Neuronal stem cell (in vitro differentiated cells): Measurements from ENCODE around the gene ZNF565.

Source experiments
- DNase-seq: peaks from one replicate; pipeline ENCODE4 v3.0.0-alpha.2; 2013; ENCODE audit warnings: low spot score
- H2AFZ ChIP-seq: one replicate; pipeline ENCODE4 v1.6.1; 2013; ENCODE audit warnings: mild to moderate bottlenecking, low read length, inconsistent platforms
- H2AK5ac ChIP-seq: 2 replicates; pipeline ENCODE4 v1.6.1; 2013; ENCODE audit warnings: low read depth, mild to moderate bottlenecking, inconsistent platforms, low read length, moderate library complexity, mixed read lengths
- H2BK120ac ChIP-seq: 2 replicates; pipeline ENCODE4 v1.6.1; 2013; ENCODE audit warnings: low read depth, mild to moderate bottlenecking, inconsistent platforms, low read length, moderate library complexity, mixed read lengths
- H2BK12ac ChIP-seq: one replicate; pipeline ENCODE4 v1.6.1; 2013; ENCODE audit warnings: low read length, inconsistent platforms
- H2BK15ac ChIP-seq: 2 replicates; pipeline ENCODE4 v1.6.1; 2013; ENCODE audit warnings: mild to moderate bottlenecking, low read length, inconsistent platforms, mixed read lengths
- H2BK5ac ChIP-seq: one replicate; pipeline ENCODE4 v1.6.1; 2013; ENCODE audit warnings: inconsistent platforms, mild to moderate bottlenecking, low read length, moderate library complexity
- H3K14ac ChIP-seq: one replicate; pipeline ENCODE4 v1.6.1; 2013; ENCODE audit warnings: low read length, inconsistent platforms
- H3K18ac ChIP-seq: 2 replicates; pipeline ENCODE4 v1.6.1; 2013; ENCODE audit warnings: low read length, inconsistent platforms
- H3K23ac ChIP-seq: 2 replicates; pipeline ENCODE4 v1.6.1; 2013; ENCODE audit warnings: low read depth, mild to moderate bottlenecking, mixed read lengths, low read length, inconsistent platforms; ENCODE audit not compliant: poor library complexity
- H3K27ac ChIP-seq: replicated peaks from 3 replicates; pipeline ENCODE4 v1.5.1; 2013; ENCODE audit warnings: low read length, inconsistent platforms
- H3K27me3 ChIP-seq, 3 experiments: 2 replicates each; pipeline ENCODE4 v1.6.1; 2013; ENCODE audit warnings: low read length in 3 of 3, mild to moderate bottlenecking in 2 of 3, inconsistent platforms in 1 of 3, low read depth in 1 of 3, mixed read lengths in 1 of 3, moderate library complexity in 1 of 3; ENCODE audit not compliant: control insufficient read depth in 3 of 3, insufficient read depth in 3 of 3
- H3K36me3 ChIP-seq, 2 donors: replicated peaks in 1 of 2; 2 replicates each; pipeline ENCODE4 v1.6.1; 2013; ENCODE audit warnings: low read length in 2 of 2; ENCODE audit not compliant: control insufficient read depth in 2 of 2, insufficient read depth in 2 of 2
- H3K4ac ChIP-seq: 2 replicates; pipeline ENCODE4 v1.6.1; 2013; ENCODE audit warnings: inconsistent platforms, mild to moderate bottlenecking, low read length, moderate library complexity
- H3K4me1 ChIP-seq, 2 donors: 1 replicate in 1 of 2; 2 replicates in 1 of 2; pipeline ENCODE4 v1.6.1; 2013; ENCODE audit warnings: low read length in 2 of 2, low read depth in 1 of 2; ENCODE audit not compliant: control insufficient read depth in 2 of 2, insufficient read depth in 1 of 2
- H3K4me2 ChIP-seq: one replicate; pipeline ENCODE4 v1.6.1; 2013; ENCODE audit warnings: mild to moderate bottlenecking, low read length, inconsistent platforms; ENCODE audit not compliant: insufficient read depth, poor library complexity, severe bottlenecking
- H3K4me3 ChIP-seq, 2 donors: 2 replicates each; pipeline ENCODE4 v1.5.1; 2013; ENCODE audit warnings: low read length in 2 of 2, mild to moderate bottlenecking in 2 of 2, inconsistent platforms in 1 of 2, moderate library complexity in 1 of 2
- H3K79me1 ChIP-seq: one replicate; pipeline ENCODE4 v1.6.1; 2013; ENCODE audit warnings: low read depth, mild to moderate bottlenecking, inconsistent platforms, low read length, moderate library complexity
- H3K9ac ChIP-seq: one replicate; pipeline ENCODE4 v1.6.1; 2013; ENCODE audit warnings: mild to moderate bottlenecking, low read depth, low read length, inconsistent platforms; ENCODE audit not compliant: poor library complexity
- H3K9me3 ChIP-seq, 2 donors: replicated peaks in 1 of 2; 2 replicates each; pipeline versions ENCODE3 to v1.6.1; 2013; ENCODE audit warnings: low read length in 2 of 2, mild to moderate bottlenecking in 2 of 2, inconsistent platforms in 1 of 2, low read depth in 1 of 2, mixed read lengths in 1 of 2, moderate library complexity in 1 of 2; ENCODE audit not compliant: control insufficient read depth in 2 of 2, insufficient read depth in 1 of 2
- H4K8ac ChIP-seq: one replicate; pipeline ENCODE4 v1.6.1; 2013; ENCODE audit warnings: low read depth, mild to moderate bottlenecking, inconsistent platforms, low read length, moderate library complexity
- H4K91ac ChIP-seq: one replicate; pipeline ENCODE4 v1.6.1; 2013; ENCODE audit warnings: low read length, low read depth, mild to moderate bottlenecking, inconsistent platforms; ENCODE audit not compliant: poor library complexity
- WGBS, 2 donors: extraction: QIAGEN DNeasy Blood & Tissue Kit; methylation state at CpG; one replicate each; pipeline ENCODE4 v1.1.7; 2013; ENCODE audit warnings: missing lambda C conversion rate in 2 of 2, mixed read lengths in 1 of 2; ENCODE audit not compliant: insufficient read length in 2 of 2, insufficient replicate concordance in 1 of 2; ENCODE audit errors: extremely low coverage in 2 of 2; 5-methylcytosine and 5-hydroxymethylcytosine counted together

The ZNF565 gene

DNA sequence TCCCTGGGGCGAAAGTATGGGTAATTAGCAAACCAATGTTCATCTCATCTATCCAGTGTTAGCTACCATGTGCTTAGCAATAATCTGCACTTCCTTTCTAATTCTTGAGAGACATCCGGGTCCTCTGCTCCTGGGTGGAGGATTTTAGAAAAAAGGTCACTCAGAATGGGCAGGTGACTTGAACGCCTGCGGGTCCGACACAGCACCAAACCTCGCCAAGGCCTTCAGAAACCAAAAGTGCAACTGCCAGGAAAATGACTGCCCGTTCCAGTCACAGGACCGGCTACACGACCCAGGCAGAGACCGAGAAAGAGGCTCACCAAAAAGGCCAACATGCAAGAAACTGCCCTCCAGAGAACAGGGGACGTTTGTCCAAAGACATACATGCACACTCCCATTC lies 40.4 kb upstream of the ZNF565 start:
- Histone ChIP-seq H3K4ac (no peak overlapping the region), H4K91ac (no peak overlapping the region), H2BK120ac (no peak overlapping the region), H3K14ac (no peak overlapping the region), H3K36me3 (no peaks in the 10 kb centered on the region), H4K8ac (no peak overlapping the region), H3K9ac (no peak overlapping the region), H3K27me3 (no peaks in the 10 kb centered on the region), H3K4me2 (no peak overlapping the region), H2BK12ac (no peak overlapping the region), H3K23ac (no peak overlapping the region), H3K9me3 (peaks cover 6% of the 10 kb centered on the region in 2 donors), H3K4me3 (no peak overlapping the region), H3K18ac (no peak overlapping the region), H3K27ac (no peak overlapping the region), H3K4me1 (no peaks in the 10 kb centered on the region), H3K79me1 (no peaks in the 10 kb centered on the region), H2AFZ (no peak overlapping the region), H2BK5ac (no peak overlapping the region), H2AK5ac (no peak overlapping the region), H2BK15ac (no peak overlapping the region)
- no peak for DNase-seq
- no CpG with 5 or more reads among the region's 11 CpGs for WGBS, 2 donors

DNA sequence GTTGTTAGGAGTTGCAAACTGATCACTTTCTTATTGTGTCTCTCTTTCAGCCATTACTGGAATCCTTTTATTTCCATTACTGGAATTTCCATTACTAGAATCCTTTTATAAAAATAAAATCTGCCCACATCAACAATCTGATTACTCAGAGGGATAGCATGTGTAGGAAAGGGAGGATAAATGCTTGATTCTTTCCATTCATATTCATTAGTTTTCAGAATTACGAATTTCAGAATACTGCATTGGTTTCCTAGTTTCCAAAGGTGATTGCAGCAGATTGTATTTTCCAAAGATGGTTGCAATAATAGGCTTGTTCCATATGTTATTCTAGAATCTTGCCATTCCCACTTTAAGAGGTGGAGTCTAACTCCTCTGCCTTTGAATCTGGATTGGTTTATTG lies 37.6 kb upstream of the ZNF565 start:
- WGBS, 2 donors = no CpG with 5 or more reads among the region's 1 CpG
- no peak overlapping the region for H3K14ac ChIP-seq
- no peak overlapping the region for H3K18ac ChIP-seq
- H4K8ac ChIP-seq = no peak overlapping the region
- H2BK120ac ChIP-seq = no peak overlapping the region
- H4K91ac ChIP-seq = no peak overlapping the region
- no peak overlapping the region for H3K9ac ChIP-seq
- H3K23ac ChIP-seq = no peak overlapping the region
- no peak overlapping the region for H3K27ac ChIP-seq
- no peaks in the 10 kb centered on the region for H3K27me3 ChIP-seq
- H3K36me3 ChIP-seq = no peaks in the 10 kb centered on the region
- no peak overlapping the region for H3K4me2 ChIP-seq
- no peak overlapping the region for H2BK5ac ChIP-seq
- H2AFZ ChIP-seq = no peak overlapping the region
- no peaks in the 10 kb centered on the region for H3K4me1 ChIP-seq
- H3K9me3 ChIP-seq = peaks cover 6% of the 10 kb centered on the region in 2 donors
- no peak overlapping the region for H2AK5ac ChIP-seq
- no peak overlapping the region for H2BK12ac ChIP-seq
- H3K79me1 ChIP-seq = no peaks in the 10 kb centered on the region
- DNase-seq = no peak
- H3K4me3 ChIP-seq = no peak overlapping the region
- no peak overlapping the region for H2BK15ac ChIP-seq
- H3K4ac ChIP-seq = no peak overlapping the region

DNA sequence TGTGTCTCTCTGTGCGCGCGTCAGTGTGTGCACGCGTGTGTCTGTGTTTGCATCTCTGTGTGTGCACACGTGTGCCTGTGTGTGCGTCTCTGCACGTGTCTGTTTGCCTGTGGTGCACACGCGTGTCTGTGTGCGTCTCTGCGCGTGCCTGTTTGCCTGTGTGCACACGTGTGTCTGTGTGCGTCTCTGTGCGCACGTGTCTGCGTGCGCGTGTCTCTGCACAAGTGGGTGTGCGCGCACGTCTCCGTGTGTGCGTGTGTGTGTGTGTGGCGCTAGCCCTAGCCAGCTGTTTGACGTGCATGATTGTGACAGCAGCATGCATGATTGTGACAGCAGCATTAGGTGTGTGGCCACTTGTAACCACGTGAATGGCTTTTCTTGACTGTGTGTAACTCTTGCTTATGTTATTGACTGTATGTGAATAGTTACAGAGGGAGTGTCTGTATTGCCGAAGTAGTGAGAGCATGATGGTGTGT lies 31.6 kb upstream of the ZNF565 start:
- H2BK5ac ChIP-seq = peak overlapping the region; percentile 82
- H2AK5ac ChIP-seq = peak overlapping the region; percentile 53
- no peak overlapping the region for H3K4me2 ChIP-seq
- peak overlapping the region; percentile 73 for H2BK12ac ChIP-seq
- peak overlapping the region; percentile 70 for H3K23ac ChIP-seq
- no peak overlapping the region for H2AFZ ChIP-seq
- H3K9ac ChIP-seq = peak overlapping the region; percentile 78
- H4K91ac ChIP-seq = peak overlapping the region; percentile 86
- H2BK15ac ChIP-seq = no peak overlapping the region
- peak overlapping the region; percentile 90 for H3K14ac ChIP-seq
- no peak overlapping the region for H3K4ac ChIP-seq
- H3K27me3 ChIP-seq = no peaks in the 10 kb centered on the region
- H4K8ac ChIP-seq = no peak overlapping the region
- WGBS, 2 donors = no CpG with 5 or more reads among the region's 29 CpGs
- DNase-seq = no peak
- H3K4me3 ChIP-seq = peak overlapping the region in 1 of 2 donors; percentile 62
- H3K27ac ChIP-seq = no peak overlapping the region
- H3K79me1 ChIP-seq = peaks cover 2% of the 10 kb centered on the region
- H3K4me1 ChIP-seq = peaks cover 0 to 6% of the 10 kb centered on the region in 2 donors
- no peaks in the 10 kb centered on the region for H3K36me3 ChIP-seq
- H2BK120ac ChIP-seq = no peak overlapping the region
- H3K18ac ChIP-seq = peak overlapping the region; percentile 83
- H3K9me3 ChIP-seq = peaks cover 3 to 15% of the 10 kb centered on the region in 2 donors

DNA sequence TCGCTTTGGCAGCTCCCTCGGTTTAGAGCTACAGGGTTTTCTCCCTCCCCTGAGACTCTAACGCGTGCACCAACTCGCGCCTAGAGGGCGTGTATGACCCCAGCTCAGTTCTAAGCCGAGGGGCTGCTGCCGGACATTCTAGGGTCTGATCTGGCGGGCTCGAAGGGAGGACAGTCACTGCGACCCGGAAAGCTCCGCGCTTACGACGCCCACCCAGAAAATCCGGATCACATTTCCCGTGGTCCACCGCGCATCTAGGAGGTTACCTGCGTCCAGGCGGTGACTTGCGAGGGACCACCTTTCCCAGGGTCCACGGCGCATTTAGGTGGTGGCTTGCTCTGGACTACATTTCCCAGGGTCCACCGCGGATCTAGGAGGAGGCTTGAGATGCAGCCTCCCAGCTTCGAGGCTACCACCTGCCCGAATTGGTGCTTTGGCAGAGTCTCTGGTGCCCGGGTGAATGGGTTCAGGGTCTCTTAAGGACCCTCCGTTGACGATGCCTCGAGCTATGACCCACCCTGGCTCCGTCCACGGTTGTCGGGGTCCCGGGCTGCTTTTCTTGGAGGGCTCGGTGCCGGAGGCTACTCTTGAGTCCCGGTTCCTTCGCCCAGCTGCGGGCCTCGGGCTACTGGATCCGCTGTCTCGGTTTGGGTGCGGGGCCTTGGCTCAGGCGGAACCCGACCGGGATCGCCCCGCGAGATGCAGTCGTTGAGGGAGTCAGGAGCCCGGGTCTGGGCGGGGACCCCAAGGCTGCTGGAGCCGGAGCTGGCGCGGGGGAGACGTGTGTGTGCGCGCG lies 30.9 kb upstream of the ZNF565 start:
- no peak overlapping the region for H2BK12ac ChIP-seq

More for the DNA sequence above, 30.9 kb upstream of the ZNF565 start:
- Histone ChIP-seq H3K9ac (peak overlapping the region; percentile 74), H3K23ac (peak overlapping the region; percentile 70), H2AFZ (no peak overlapping the region), H3K4me1 (peaks cover 0 to 6% of the 10 kb centered on the region in 2 donors), H4K8ac (no peak overlapping the region), H2BK5ac (peak overlapping the region; percentile 82), H3K4me3 (peak overlapping the region in 1 of 2 donors; percentile 76), H2BK120ac (no peak overlapping the region), H2AK5ac (peak overlapping the region; percentile 53), H3K9me3 (peaks cover 3 to 15% of the 10 kb centered on the region in 2 donors), H3K4ac (no peak overlapping the region), H3K27ac (no peak overlapping the region), H3K27me3 (no peaks in the 10 kb centered on the region), H2BK15ac (no peak overlapping the region), H3K79me1 (peaks cover 2% of the 10 kb centered on the region), H3K36me3 (peaks cover 0 to under 1% of the 10 kb centered on the region in 2 donors), H3K4me2 (peak overlapping the region; percentile 76), H3K14ac (peak overlapping the region; percentile 38), H3K18ac (peak overlapping the region; percentile 64), H4K91ac (no peak overlapping the region)
- no CpG with 5 or more reads among the region's 63 CpGs for WGBS, 2 donors
- DNase-seq = peak; percentile 54
